ENCODE data around the gene KNL1. TPM values are rescaled to one million over a fixed set of nuclear protein-coding genes. Genes with fewer than 3 reads are reported as not detected.
"Not testable (repeated sequence)": the region's sequence is repeated elsewhere in the genome, so short reads cannot be mapped to it uniquely, and the experiment has no call there.

KNL1 gene
- total RNA-seq, 1 experiment from 2014 or later, result 25.8 TPM

GRCh38 chr15:40680151-40680550 is 86.1 kb downstream of the KNL1 start:
- H3K4me1 ChIP-seq (ENCODE audit: low read length), result peaks cover 18% of the 10 kb centered on the region
- H4K20me1 ChIP-seq (ENCODE audit: insufficient read depth, low read depth, low read length), result no peaks in the 10 kb centered on the region
- H3K9ac ChIP-seq (ENCODE audit: low read length), result no peak overlapping the region
- no peaks in the 10 kb centered on the region for H3K79me2 ChIP-seq (ENCODE audit: low read length)
- no peak overlapping the region for H3K4me3 ChIP-seq (ENCODE audit: low read length)
- peak; percentile 76 for DNase-seq
- H3K9me3 ChIP-seq (ENCODE audit: low read length), result no peaks in the 10 kb centered on the region
- H3K36me3 ChIP-seq (ENCODE audit: insufficient read depth, low read length), result no peaks in the 10 kb centered on the region; the same call in 1 of the 2 replicates
- peak overlapping the region; percentile 10 for H3K4me2 ChIP-seq (ENCODE audit: low read depth, low read length, poor library complexity, severe bottlenecking)
- peak overlapping the region; percentile 51 for H3K27ac ChIP-seq (ENCODE audit: low read length)
- H3K9me2 ChIP-seq (replicated peaks; ENCODE audit: insufficient read depth, low read length), result no peaks in the 10 kb centered on the region
- H2AFZ ChIP-seq (ENCODE audit: low read length), result no peak overlapping the region
- no peaks in the 10 kb centered on the region for H3K27me3 ChIP-seq (ENCODE audit: low read length)

GRCh38 chr15:40680959-40681358 is 86.9 kb downstream of the KNL1 start:
- H3K4me2 ChIP-seq (ENCODE audit: low read depth, low read length, poor library complexity, severe bottlenecking), result peak overlapping the region; percentile 10
- peak overlapping the region; percentile 51 for H3K27ac ChIP-seq (ENCODE audit: low read length)
- not testable (repeated sequence) for H3K4me3 ChIP-seq (ENCODE audit: low read length); H3K9me3 ChIP-seq (ENCODE audit: low read length); H3K9me2 ChIP-seq (replicated peaks; ENCODE audit: insufficient read depth, low read length); H3K27me3 ChIP-seq (ENCODE audit: low read length); H3K79me2 ChIP-seq (ENCODE audit: low read length); H4K20me1 ChIP-seq (ENCODE audit: insufficient read depth, low read depth, low read length); H3K36me3 ChIP-seq (ENCODE audit: insufficient read depth, low read length); H3K9ac ChIP-seq (ENCODE audit: low read length)
- peak; percentile 67 for DNase-seq
- peaks cover 18% of the 10 kb centered on the region for H3K4me1 ChIP-seq (ENCODE audit: low read length)
- 0 out of 2 replicates have a peak overlapping the region, but pooled peaks have one; percentile 14 for H2AFZ ChIP-seq (ENCODE audit: low read length)

DNA sequence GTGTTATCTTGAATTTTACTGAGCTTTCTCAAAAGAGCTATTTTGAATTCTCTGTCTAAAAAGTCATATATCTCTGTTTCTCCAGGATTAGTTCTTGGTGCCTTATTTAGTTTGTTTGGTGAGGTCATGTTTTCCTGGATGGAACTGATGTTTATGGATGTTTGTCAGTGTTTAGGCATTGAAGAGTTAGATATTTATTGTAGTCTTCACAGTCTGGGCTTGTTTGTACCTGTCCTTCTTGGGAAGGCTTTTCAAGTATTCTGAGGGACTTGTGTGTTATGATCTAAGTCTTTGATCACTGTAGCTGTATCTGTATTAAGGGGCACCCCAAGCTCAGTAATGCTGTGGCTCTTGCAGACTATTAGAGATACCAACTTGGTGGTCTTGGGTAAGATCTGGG is 90.3 kb downstream of the KNL1 start:
- DNase-seq, result no peak
- Histone ChIP-seq H3K9ac (ENCODE audit: low read length) (no peak overlapping the region), H3K79me2 (ENCODE audit: low read length) (no peaks in the 10 kb centered on the region), H2AFZ (ENCODE audit: low read length) (no peak overlapping the region), H3K27ac (ENCODE audit: low read length) (no peak overlapping the region), H3K9me3 (ENCODE audit: low read length) (no peaks in the 10 kb centered on the region), H3K4me3 (ENCODE audit: low read length) (no peak overlapping the region), H3K27me3 (ENCODE audit: low read length) (no peaks in the 10 kb centered on the region), H3K9me2 (replicated peaks; ENCODE audit: insufficient read depth, low read length) (no peaks in the 10 kb centered on the region), H3K4me1 (ENCODE audit: low read length) (peaks cover 15% of the 10 kb centered on the region), H3K36me3 (ENCODE audit: insufficient read depth, low read length) (no peaks in the 10 kb centered on the region), H3K4me2 (ENCODE audit: low read depth, low read length, poor library complexity, severe bottlenecking) (no peak overlapping the region), H4K20me1 (ENCODE audit: insufficient read depth, low read depth, low read length) (no peaks in the 10 kb centered on the region)

- no peaks in the 10 kb centered on the region for H3K27me3 ChIP-seq (ENCODE audit: low read length)
- H4K20me1 ChIP-seq (ENCODE audit: insufficient read depth, low read depth, low read length), result no peaks in the 10 kb centered on the region
- H3K9ac ChIP-seq (ENCODE audit: low read length), result no peak overlapping the region
- no peaks in the 10 kb centered on the region for H3K36me3 ChIP-seq (ENCODE audit: insufficient read depth, low read length)
- H3K4me2 ChIP-seq (ENCODE audit: low read depth, low read length, poor library complexity, severe bottlenecking), result no peak overlapping the region
- no peak overlapping the region for H3K27ac ChIP-seq (ENCODE audit: low read length)
- H2AFZ ChIP-seq (ENCODE audit: low read length), result no peak overlapping the region
- no peaks in the 10 kb centered on the region for H3K9me3 ChIP-seq (ENCODE audit: low read length)
- peaks cover 8% of the 10 kb centered on the region for H3K4me1 ChIP-seq (ENCODE audit: low read length)
- H3K4me3 ChIP-seq (ENCODE audit: low read length), result no peak overlapping the region
- DNase-seq, result no peak
- H3K79me2 ChIP-seq (ENCODE audit: low read length), result no peaks in the 10 kb centered on the region
- no peaks in the 10 kb centered on the region for H3K9me2 ChIP-seq (replicated peaks; ENCODE audit: insufficient read depth, low read length)
Measured at GRCh38 chr15:40685376-40685775, 91.3 kb downstream of the KNL1 start.

- no peaks in the 10 kb centered on the region for H3K79me2 ChIP-seq (ENCODE audit: low read length)
- no peak overlapping the region for H3K9ac ChIP-seq (ENCODE audit: low read length)
Measured at GRCh38 chr15:40688932-40689799, 95.1 kb downstream of the KNL1 start.

GRCh38 chr15:40691737-40692136 is 97.7 kb downstream of the KNL1 start:
- peaks cover 16% of the 10 kb centered on the region for H3K79me2 ChIP-seq (ENCODE audit: low read length)
- peaks cover 17% of the 10 kb centered on the region for H3K4me1 ChIP-seq (ENCODE audit: low read length)
- no peaks in the 10 kb centered on the region for H4K20me1 ChIP-seq (ENCODE audit: insufficient read depth, low read depth, low read length)
- no peak for DNase-seq
- H3K9ac ChIP-seq (ENCODE audit: low read length), result no peak overlapping the region
- no peak overlapping the region for H3K4me3 ChIP-seq (ENCODE audit: low read length)
- H3K9me2 ChIP-seq (replicated peaks; ENCODE audit: insufficient read depth, low read length), result no peaks in the 10 kb centered on the region
- no peaks in the 10 kb centered on the region for H3K9me3 ChIP-seq (ENCODE audit: low read length)
- no peaks in the 10 kb centered on the region for H3K27me3 ChIP-seq (ENCODE audit: low read length)
- H2AFZ ChIP-seq (ENCODE audit: low read length), result no peak overlapping the region
- no peaks in the 10 kb centered on the region for H3K36me3 ChIP-seq (ENCODE audit: insufficient read depth, low read length)
- no peak overlapping the region for H3K4me2 ChIP-seq (ENCODE audit: low read depth, low read length, poor library complexity, severe bottlenecking)
- no peak overlapping the region for H3K27ac ChIP-seq (ENCODE audit: low read length)

More at GRCh38 chr15:40688932-40689799, 95.1 kb downstream of the KNL1 start:
- H3K4me3 ChIP-seq (ENCODE audit: low read length), result no peak overlapping the region
- no peaks in the 10 kb centered on the region for H4K20me1 ChIP-seq (ENCODE audit: insufficient read depth, low read depth, low read length)
- H3K27ac ChIP-seq (ENCODE audit: low read length), result no peak overlapping the region
- H3K36me3 ChIP-seq (ENCODE audit: insufficient read depth, low read length), result no peaks in the 10 kb centered on the region
- H2AFZ ChIP-seq (ENCODE audit: low read length), result no peak overlapping the region
- no peaks in the 10 kb centered on the region for H3K9me3 ChIP-seq (ENCODE audit: low read length)
- DNase-seq, result no peak
- H3K4me2 ChIP-seq (ENCODE audit: low read depth, low read length, poor library complexity, severe bottlenecking), result no peak overlapping the region
- H3K4me1 ChIP-seq (ENCODE audit: low read length), result peaks cover 9% of the 10 kb centered on the region
- H3K27me3 ChIP-seq (ENCODE audit: low read length), result no peaks in the 10 kb centered on the region
- H3K9me2 ChIP-seq (replicated peaks; ENCODE audit: insufficient read depth, low read length), result no peaks in the 10 kb centered on the region

GRCh38 chr15:40693904-40694687 is 100.0 kb downstream of the KNL1 start:
- Histone ChIP-seq H3K4me1 (ENCODE audit: low read length) (peaks cover 18% of the 10 kb centered on the region), H3K4me3 (ENCODE audit: low read length) (peak overlapping the region; percentile 95), H3K27ac (ENCODE audit: low read length) (peak overlapping the region; percentile 87), H3K9me3 (ENCODE audit: low read length) (no peaks in the 10 kb centered on the region), H3K9me2 (replicated peaks; ENCODE audit: insufficient read depth, low read length) (no peaks in the 10 kb centered on the region), H3K4me2 (ENCODE audit: low read depth, low read length, poor library complexity, severe bottlenecking) (peak overlapping the region; percentile 95), H3K27me3 (ENCODE audit: low read length) (no peaks in the 10 kb centered on the region), H3K9ac (ENCODE audit: low read length) (peak overlapping the region; percentile 92), H3K79me2 (ENCODE audit: low read length) (peaks cover 35% of the 10 kb centered on the region), H3K36me3 (ENCODE audit: insufficient read depth, low read length) (peaks cover 5% of the 10 kb centered on the region; the same call in 1 of the 2 replicates), H2AFZ (ENCODE audit: low read length) (peak overlapping the region; percentile 90), H4K20me1 (ENCODE audit: insufficient read depth, low read depth, low read length) (no peaks in the 10 kb centered on the region)
- DNase-seq, result peak; percentile 75

All from Karpas-422 (cell line).